Mammary epithelial cell (primary cell): ENCODE measurements around the gene ASB13.

Experiments used
- CTCF ChIP-seq, 2 donors: IDR thresholded peaks in 1 of 2; conservative IDR thresholded peaks in 1 of 2; 2 replicates each; pipeline ENCODE4 v1.5.1; 2011 to 2012; ENCODE audit warnings: inconsistent platforms in 2 of 2, low read length in 2 of 2, mild to moderate bottlenecking in 2 of 2, control low read depth in 1 of 2, low read depth in 1 of 2; ENCODE audit not compliant: insufficient read depth in 1 of 2; ENCODE audit errors: extremely low read depth in 1 of 2
- EZH2 ChIP-seq: IDR thresholded peaks from 2 replicates; pipeline ENCODE4 v1.6.1; 2012; ENCODE audit warnings: low read length, inconsistent platforms, borderline replicate concordance

- no peak for TF ChIP-seq CTCF (conservative IDR thresholded peaks at IDR 0.05 in 1 of 2, IDR thresholded peaks at IDR 0.05 in 1 of 2; ENCODE audit: extremely low read depth in 1 of 2, insufficient read depth in 1 of 2, low read depth in 1 of 2, low read length in 2 of 2)
- TF ChIP-seq EZH2, result no peak
Measured at GRCh38 chr10:5595095-5595494, 71.3 kb downstream of the ASB13 start.
